HG02678 (cell line): ENCODE results near the gene ASPSCR1.

Experiments used
- ATAC-seq: cut with Tn5 transposase; IDR thresholded peaks from one replicate; pipeline ENCODE4 v1.9.1; 2021; ENCODE audit warnings: mild to moderate bottlenecking, moderate library complexity; ENCODE audit not compliant: unreplicated experiment

Gene ASPSCR1

GRCh38 chr17:81996757-81997441 is 19.5 kb downstream of the ASPSCR1 start:
- no peak for ATAC-seq

DNA sequence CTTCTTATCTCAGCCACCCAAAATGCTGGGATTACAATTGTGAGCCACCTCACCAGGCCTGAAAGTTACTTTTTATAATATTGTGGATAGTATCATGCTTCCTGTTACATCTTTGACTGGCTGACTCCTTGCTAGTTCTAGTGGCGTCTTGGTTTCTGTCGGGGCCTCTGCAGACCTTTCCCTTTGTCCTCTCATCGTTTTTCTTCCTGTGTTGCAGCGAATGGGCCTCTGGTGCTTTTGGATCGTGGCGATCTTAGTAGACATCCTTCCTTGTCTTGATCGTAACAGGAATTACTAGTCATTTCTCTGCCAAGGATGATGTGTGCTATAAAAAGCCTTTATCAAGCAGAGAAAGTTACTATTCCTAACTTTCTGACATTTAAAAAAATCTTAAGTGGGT is 20.8 kb downstream of the ASPSCR1 start:
- no peak for ATAC-seq

DNA sequence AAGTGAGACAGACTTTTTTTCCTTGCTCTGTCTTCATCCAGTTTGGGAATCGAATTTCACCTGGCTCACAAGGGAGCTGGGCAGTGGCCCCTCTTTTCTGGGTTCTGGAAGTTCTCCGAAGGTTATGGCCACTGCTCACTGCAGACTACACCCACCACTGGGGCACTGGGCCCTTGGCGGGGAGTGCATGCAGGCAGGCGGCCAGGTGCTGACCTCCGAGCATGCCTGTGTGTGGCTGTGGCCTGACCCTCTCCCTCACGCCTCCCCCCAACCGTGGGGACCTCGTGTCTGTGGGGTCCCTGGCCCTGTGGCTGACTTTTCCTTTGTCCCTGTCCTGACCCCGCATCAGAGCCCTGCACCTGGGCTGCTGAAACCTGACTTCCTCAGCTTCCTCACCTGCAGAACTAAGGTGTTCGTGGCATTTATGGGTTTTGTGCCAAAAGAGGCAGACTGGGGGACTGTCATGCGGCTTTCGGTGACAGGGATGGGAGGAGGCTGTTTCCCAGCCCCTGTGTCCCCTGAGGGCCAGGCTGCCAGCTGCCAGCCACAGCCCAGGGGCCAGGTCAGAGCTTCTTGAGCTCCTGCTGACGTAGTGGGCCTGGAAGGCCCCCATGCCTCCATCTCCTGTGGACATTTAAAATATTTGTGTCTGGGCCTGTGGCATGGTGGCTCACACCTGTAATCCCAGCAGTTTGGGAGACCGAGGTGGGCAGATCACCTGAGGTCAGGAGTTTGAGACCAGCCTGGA is 21.4 kb downstream of the ASPSCR1 start:
- no peak for ATAC-seq

DNA sequence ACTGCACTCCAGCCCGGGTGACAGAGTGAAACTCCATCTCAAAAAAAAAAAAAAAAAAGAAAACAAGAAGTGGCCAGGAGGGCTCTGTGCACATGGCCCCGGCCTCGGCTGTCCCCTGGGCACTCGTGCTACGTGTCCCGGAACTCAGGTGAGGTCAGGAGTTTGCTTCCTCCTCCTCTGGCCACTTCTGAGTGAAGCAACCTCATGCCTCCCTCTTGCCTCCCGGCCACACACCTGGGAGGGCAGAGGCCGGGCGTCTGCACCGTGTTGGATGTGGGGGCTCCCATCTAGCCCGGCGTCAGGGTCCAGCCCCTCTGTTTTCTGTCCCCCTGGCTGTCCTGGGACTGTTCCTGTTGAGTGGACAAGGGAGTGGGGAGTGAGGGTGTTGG is 22.2 kb downstream of the ASPSCR1 start:
- ATAC-seq, result no peak

DNA sequence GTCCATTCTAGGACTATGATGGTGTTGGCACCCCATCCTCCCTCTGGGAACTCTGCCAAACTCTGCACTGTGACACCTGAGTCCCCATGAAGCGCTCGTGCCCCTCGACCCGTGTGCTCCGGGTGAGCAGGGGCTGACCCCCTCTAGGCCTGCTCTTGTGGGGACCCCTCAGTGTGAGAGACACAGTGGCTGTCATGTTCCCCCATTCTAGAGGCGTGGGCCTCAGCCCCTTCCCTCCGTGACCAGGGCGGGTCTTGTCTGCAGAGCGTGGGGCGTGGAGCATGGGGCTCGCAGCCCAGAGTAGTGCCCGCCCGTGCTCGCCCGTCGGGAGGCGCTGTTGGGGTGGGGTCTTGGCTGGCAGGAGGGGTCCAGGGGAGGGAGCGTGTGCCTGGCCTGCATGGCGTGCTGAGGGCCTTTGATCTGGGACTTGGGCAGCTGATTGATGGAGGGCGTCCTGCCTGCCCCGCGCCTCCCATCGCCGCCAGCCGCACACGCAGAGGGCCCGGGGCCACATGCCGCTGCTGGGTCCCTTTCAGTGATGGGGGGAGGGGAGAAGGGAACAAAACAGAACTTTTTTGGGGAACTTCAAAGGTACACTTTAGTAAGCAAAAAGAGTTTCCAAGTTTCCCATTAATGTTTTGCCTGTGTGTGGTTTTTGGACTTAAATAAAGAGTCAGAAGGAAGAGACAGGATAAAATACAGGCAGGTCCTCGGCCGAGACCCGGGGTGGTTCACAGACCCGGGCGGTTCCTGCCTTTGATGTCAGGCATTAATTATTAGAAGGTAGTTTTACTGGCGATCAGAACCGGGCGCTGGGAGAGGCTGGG is 22.8 kb downstream of the ASPSCR1 start:
- ATAC-seq, result no peak

DNA sequence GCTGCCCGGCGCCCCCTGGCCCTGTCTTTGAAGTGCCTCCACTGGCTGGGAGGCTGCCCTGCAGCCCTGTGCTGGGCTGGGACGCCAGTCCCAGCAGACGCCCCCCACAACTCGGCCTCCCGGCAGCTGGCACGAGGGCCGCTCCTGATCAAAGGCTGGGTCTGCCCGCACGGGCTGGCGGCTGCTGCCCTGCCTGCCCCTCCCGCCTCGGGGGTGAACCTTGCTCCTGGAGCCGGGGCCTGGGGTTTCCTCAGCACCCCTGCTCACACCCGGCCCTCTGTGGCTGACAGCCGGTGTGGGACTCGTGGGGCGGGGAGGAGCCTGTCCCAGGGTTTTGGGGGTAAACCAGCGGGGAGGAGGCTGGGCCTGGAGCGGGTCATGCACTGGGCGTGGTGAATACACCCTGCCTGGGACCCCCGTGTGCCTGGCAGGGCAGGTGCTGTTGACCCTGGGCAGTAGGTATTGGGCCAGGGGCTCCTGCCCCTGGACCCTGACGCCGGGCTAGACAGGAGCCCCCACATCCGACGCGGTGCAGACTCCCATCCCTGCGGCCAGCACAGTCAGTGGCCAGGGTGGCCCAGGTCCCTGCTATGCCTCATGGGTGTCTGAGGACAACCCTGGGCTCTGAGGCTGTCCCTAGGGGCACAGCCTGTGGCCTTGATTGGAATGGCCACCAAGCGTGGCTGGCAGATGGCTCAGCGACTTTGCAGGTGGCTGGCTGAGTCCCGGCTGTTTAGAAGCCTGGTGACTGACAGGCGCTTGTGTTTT is 23.6 kb downstream of the ASPSCR1 start:
- ATAC-seq, result no peak

- no peak for ATAC-seq
These were observed 24.2 kb downstream of the ASPSCR1 start for GRCh38 chr17:82001571-82002056.

- ATAC-seq, result no peak
These were observed 26.3 kb downstream of the ASPSCR1 start for GRCh38 chr17:82003411-82004381.

GRCh38 chr17:82004517-82005455 is 27.4 kb downstream of the ASPSCR1 start:
- no peak for ATAC-seq

- ATAC-seq, result no peak
These were observed 28.4 kb downstream of the ASPSCR1 start for GRCh38 chr17:82005701-82006348.

DNA sequence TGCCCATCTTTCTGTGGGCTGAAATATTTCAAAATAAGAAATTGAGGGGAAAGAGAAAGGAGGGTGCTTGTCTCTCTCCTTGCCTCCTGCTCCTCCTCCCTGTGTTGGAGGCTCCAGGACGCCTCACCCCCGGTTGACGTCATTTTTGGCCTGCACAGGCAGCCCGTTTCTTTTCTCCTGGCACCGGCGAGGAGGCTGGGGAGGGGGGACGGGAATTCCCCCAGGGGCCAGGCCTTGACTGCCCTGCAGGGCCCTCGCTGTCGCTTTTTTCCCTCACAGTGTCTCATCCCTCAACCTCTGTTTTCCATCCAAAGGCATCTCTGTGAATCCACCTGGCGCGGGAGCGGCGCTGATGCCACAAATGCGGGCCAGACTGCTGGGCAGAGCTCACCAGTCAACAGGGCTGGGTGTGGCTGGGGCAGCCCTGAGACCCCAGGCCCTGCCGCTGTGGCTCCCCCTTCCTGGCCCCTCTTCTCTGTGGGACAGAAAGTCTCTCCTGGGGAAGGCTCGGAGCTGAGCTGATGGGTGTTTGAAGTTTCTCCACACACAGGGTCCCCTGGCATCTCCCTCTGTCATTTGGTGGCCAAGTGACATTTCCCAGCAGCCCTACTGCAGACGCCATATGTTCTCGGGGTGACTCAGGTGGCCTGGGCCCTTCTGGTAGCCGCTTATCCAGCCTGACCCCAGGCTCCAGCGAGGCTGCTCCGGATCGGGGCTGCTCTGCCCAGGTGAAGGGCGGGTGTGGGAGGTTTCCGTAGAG is 29.2 kb downstream of the ASPSCR1 start:
- no peak for ATAC-seq

DNA sequence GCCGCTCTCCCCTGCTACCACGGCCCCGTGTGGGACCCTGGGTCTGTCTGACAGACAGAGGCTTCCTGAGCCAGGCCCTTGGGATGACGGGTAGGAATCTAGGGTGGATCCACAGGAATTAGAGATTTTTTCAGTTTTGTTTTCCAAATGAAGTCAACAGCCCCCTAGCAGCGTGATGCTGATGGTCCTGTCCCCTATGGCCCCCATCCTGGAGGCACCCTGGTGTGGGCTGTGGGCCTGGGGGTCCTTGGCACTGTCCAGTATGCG is 29.7 kb downstream of the ASPSCR1 start:
- ATAC-seq, result no peak

GRCh38 chr17:82007495-82008257 is 30.2 kb downstream of the ASPSCR1 start:
- no peak for ATAC-seq

GRCh38 chr17:82008258-82008940 is 31.0 kb downstream of the ASPSCR1 start:
- ATAC-seq, result no peak

- ATAC-seq, result no peak
These were observed 31.5 kb downstream of the ASPSCR1 start for GRCh38 chr17:82008941-82009405.

GRCh38 chr17:82009413-82009812 is 32.0 kb downstream of the ASPSCR1 start:
- no peak for ATAC-seq
